Measurements from ENCODE around the gene NEDD9. TPM values are rescaled to one million over a fixed set of nuclear protein-coding genes. Genes with fewer than 3 reads are reported as not detected.

The NEDD9 gene
- polyA plus RNA-seq, 3 donors = 18.2 to 35.9 (median 33.0) TPM

DNA sequence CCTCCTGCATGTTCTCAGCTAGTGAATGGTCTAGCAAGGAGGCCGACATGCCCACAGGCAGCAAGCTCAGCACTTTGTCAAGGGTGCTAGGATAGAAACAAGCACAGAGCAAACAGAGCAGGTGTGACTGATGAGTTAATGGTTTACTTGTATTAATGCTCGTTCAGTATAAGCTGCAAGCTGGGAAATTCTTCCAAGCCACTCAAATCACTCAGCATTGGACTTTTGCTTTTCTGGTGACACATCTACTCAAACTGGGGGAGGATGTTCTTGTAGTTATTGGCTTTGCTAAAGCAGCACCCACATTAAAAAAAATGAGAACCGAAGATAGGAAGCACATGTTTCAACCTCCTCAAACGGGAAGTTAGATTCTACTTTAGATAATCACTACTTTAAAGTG, 43.1 kb upstream of the NEDD9 start:
- H3K27ac Mint-ChIP-seq = peak overlapping the region in 4 of 7 donors; percentile 43 to 70 (median 50)
- H3K36me3 ChIP-seq (replicated peaks in 1 of 2; ENCODE audit: control insufficient read depth in 1 of 2, insufficient read depth in 2 of 2, low read length in 2 of 2) = peaks cover 7 to 41% of the 10 kb centered on the region in 2 donors
- no peaks in the 10 kb centered on the region for H3K79me2 ChIP-seq (ENCODE audit: insufficient read depth, low read length)
- peaks cover 60 to 66% of the 10 kb centered on the region in 2 donors for H3K36me3 Mint-ChIP-seq
- H3K27ac ChIP-seq (ENCODE audit: low read depth in 1 of 2, low read length in 2 of 2) = peak overlapping the region in 1 of 2 donors; percentile 11
- H3K9ac ChIP-seq (ENCODE audit: insufficient read depth, low read length, poor library complexity, severe bottlenecking) = no peak overlapping the region
- H3K4me1 Mint-ChIP-seq = peaks cover 22% of the 10 kb centered on the region
- no peak overlapping the region for H3K4me3 Mint-ChIP-seq
- no peak overlapping the region for H3K4me2 ChIP-seq (replicated peaks; ENCODE audit: extremely low read depth, low read length, poor library complexity, severe bottlenecking)
- peaks cover 12 to 17% of the 10 kb centered on the region in 2 donors for H3K4me1 ChIP-seq (ENCODE audit: control insufficient read depth in 1 of 2, insufficient read depth in 2 of 2, low read length in 2 of 2)
- no peak overlapping the region for H2AFZ ChIP-seq (ENCODE audit: insufficient read depth, low read depth, low read length, poor library complexity, severe bottlenecking)
- H4K20me1 ChIP-seq (ENCODE audit: insufficient read depth, low read length) = peaks cover 12% of the 10 kb centered on the region
- H3K9me3 Mint-ChIP-seq = peaks cover 0 to 1% (median 0%) of the 10 kb centered on the region in 7 donors
- TF ChIP-seq, protein P1, sequence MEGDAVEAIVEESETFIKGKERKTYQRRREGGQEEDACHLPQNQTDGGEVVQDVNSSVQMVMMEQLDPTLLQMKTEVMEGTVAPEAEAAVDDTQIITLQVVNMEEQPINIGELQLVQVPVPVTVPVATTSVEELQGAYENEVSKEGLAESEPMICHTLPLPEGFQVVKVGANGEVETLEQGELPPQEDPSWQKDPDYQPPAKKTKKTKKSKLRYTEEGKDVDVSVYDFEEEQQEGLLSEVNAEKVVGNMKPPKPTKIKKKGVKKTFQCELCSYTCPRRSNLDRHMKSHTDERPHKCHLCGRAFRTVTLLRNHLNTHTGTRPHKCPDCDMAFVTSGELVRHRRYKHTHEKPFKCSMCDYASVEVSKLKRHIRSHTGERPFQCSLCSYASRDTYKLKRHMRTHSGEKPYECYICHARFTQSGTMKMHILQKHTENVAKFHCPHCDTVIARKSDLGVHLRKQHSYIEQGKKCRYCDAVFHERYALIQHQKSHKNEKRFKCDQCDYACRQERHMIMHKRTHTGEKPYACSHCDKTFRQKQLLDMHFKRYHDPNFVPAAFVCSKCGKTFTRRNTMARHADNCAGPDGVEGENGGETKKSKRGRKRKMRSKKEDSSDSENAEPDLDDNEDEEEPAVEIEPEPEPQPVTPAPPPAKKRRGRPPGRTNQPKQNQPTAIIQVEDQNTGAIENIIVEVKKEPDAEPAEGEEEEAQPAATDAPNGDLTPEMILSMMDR (IDR thresholded peaks at IDR 0.05) = no peak
- WGBS (ENCODE audit: insufficient coverage) = 67% methylated on average over 1 of the region's 4 CpGs
- H3K27me3 ChIP-seq (ENCODE audit: control insufficient read depth in 2 of 2, insufficient read depth in 2 of 2, low read length in 2 of 2) = no peaks in the 10 kb centered on the region
- H3K27me3 Mint-ChIP-seq (ENCODE audit: low read depth in 3 of 3) = peaks cover 0 to 4% (median 1%) of the 10 kb centered on the region in 3 donors
- peak; percentile 36 to 70 (median 41) for DNase-seq
- H3K9me3 ChIP-seq (replicated peaks in 1 of 2; ENCODE audit: control insufficient read depth in 1 of 2, insufficient read depth in 1 of 2, low read length in 2 of 2) = no peaks in the 10 kb centered on the region
- no peak overlapping the region for H3K4me3 ChIP-seq (replicated peaks in 1 of 3; ENCODE audit: low read depth in 2 of 3, low read length in 3 of 3)
- intact Hi-C loops (cut with micrococcal nuclease) = no loop called here

DNA sequence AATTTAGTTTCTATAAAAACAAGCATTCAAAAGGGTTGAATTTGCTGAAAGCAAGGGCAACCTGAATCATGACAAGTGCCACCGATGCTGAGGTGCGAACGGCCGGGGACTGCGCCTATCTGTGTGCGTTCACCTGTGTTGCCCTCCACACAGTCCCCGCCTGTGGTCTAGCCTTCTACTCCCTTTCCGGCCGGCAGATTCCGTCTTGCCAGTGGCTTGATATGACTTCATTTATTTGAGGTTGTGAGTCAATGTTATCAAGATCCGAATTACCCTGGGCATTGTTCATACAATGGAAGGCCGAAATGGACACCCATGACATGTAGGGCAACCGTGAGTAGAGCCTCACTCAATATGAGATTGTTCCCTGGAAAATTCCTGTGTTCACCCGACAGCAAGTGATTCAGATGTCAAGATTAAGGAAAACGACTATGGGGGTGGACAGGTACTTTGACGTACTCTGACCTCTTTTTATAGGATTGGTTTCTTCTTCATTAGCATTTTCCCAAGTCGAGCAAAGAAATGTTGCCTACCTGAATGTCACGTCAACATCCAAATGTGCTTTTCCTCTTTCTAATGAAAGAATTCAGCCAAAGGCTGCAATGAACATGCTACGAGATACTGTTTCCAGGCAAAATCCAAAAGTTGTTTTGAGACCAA, 41.1 kb upstream of the NEDD9 start:
- Histone ChIP-seq H3K9me3 (replicated peaks in 1 of 2; ENCODE audit: control insufficient read depth in 1 of 2, insufficient read depth in 1 of 2, low read length in 2 of 2) (no peaks in the 10 kb centered on the region), H3K79me2 (ENCODE audit: insufficient read depth, low read length) (no peaks in the 10 kb centered on the region), H3K27me3 (ENCODE audit: control insufficient read depth in 2 of 2, insufficient read depth in 2 of 2, low read length in 2 of 2) (no peaks in the 10 kb centered on the region), H3K27ac (ENCODE audit: low read depth in 1 of 2, low read length in 2 of 2) (no peak overlapping the region), H2AFZ (ENCODE audit: insufficient read depth, low read depth, low read length, poor library complexity, severe bottlenecking) (no peak overlapping the region), H3K36me3 (replicated peaks in 1 of 2; ENCODE audit: control insufficient read depth in 1 of 2, insufficient read depth in 2 of 2, low read length in 2 of 2) (peaks cover 7 to 26% of the 10 kb centered on the region in 2 donors), H3K4me2 (replicated peaks; ENCODE audit: extremely low read depth, low read length, poor library complexity, severe bottlenecking) (no peak overlapping the region), H3K4me3 (replicated peaks in 1 of 3; ENCODE audit: low read depth in 2 of 3, low read length in 3 of 3) (no peak overlapping the region), H4K20me1 (ENCODE audit: insufficient read depth, low read length) (peaks cover 18% of the 10 kb centered on the region), H3K9ac (ENCODE audit: insufficient read depth, low read length, poor library complexity, severe bottlenecking) (no peak overlapping the region), H3K4me1 (ENCODE audit: control insufficient read depth in 1 of 2, insufficient read depth in 2 of 2, low read length in 2 of 2) (peaks cover 12 to 17% of the 10 kb centered on the region in 2 donors)
- Mint-ChIP-seq H3K9me3 (peaks cover 0 to under 1% (median 0%) of the 10 kb centered on the region in 7 donors), H3K36me3 (peaks cover 49 to 53% of the 10 kb centered on the region in 2 donors), H3K4me1 (peaks cover 22% of the 10 kb centered on the region), H3K27me3 (ENCODE audit: low read depth in 3 of 3) (peaks cover 0 to 2% (median 1%) of the 10 kb centered on the region in 3 donors), H3K4me3 (no peak overlapping the region), H3K27ac (peak overlapping the region in 1 of 7 donors; percentile 9)
- TF ChIP-seq, protein P1 (IDR thresholded peaks at IDR 0.05) = no peak
- DNase-seq = no peak
- WGBS (ENCODE audit: insufficient coverage) = 96% methylated on average over 10 of the region's 19 CpGs
- intact Hi-C loops (cut with micrococcal nuclease) = no loop called here

Measured in CD14-positive monocyte (primary cell).